Stimulated activated CD4-positive, alpha-beta T cell treated with anti-CD3 and anti-CD28 coated beads, Interleukin-1b, Interleukin-23, amount 100 ng/mL, for 48 hours (primary cell): Measurements from ENCODE around the gene VBP1.
"Not testable (repeated sequence)": the region's sequence is repeated elsewhere in the genome, so short reads cannot be mapped to it uniquely, and the experiment has no call there.

ENCODE experiments used
- DNase-seq: peaks from one replicate; pipeline ENCODE4 v3.0.0-alpha.2; 2020

Gene VBP1, protein sequence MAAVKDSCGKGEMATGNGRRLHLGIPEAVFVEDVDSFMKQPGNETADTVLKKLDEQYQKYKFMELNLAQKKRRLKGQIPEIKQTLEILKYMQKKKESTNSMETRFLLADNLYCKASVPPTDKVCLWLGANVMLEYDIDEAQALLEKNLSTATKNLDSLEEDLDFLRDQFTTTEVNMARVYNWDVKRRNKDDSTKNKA

DNA sequence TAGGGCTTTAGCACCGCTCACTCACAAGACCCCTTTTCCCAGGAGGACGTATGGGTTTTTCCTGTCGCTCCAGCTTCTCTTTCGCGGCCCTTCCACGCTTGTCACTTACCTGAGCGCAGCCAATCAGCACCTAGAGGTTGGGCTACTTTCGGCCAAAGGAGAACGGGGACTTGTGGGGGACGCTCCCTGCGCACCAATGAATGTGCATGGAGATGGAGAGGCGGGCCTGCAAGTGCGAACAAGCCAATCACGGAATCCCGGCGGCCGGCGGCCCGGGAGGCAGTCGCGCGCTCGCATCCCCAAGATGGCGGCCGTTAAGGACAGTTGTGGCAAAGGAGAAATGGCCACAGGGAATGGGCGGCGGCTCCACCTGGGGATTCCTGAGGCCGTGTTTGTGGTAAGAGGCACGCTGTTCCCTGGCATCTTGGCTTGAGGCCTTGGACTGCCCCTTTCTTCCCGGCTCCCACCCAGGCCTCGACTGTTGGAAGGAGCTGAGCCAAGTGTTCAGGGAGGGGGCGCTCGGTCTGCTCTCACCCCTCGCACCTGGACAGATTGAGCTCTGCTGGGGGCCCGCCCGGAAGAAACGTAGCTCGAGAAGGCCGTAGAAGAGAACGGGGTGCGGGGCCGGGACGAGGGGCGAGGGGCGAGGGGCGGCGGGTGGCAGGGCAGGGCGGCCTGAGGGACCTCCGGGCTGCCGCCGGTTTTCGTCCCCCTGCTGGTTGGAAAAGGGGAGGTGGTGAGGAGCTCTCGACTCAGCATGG lies at the start of gene VBP1:
TSS of gene VBP1 (plus strand) at position 282 of the 761 bp plus-strand sequence. CDS start at position 305, 23 bp downstream.
- peak; percentile 89 for DNase-seq

DNA sequence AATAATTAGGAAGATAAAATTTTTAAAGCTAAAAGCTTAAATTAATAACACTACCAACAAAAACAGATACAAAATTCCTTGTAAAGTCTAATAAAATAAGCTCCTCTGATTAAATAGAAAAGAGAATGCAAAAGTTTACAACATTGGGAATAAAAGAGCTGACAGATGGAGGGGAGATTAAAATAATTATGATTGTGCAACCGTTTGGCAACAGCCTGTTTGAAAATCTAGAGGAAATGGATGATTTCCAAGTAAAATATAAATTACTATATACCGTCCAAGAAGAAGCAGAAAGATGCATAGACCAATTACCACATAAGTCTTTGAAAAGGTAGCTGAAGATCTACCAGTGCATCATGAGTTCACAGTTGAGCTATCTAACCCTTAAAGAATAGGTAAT lies 46.4 kb upstream of the VBP1 start:
- DNase-seq: no peak

DNA sequence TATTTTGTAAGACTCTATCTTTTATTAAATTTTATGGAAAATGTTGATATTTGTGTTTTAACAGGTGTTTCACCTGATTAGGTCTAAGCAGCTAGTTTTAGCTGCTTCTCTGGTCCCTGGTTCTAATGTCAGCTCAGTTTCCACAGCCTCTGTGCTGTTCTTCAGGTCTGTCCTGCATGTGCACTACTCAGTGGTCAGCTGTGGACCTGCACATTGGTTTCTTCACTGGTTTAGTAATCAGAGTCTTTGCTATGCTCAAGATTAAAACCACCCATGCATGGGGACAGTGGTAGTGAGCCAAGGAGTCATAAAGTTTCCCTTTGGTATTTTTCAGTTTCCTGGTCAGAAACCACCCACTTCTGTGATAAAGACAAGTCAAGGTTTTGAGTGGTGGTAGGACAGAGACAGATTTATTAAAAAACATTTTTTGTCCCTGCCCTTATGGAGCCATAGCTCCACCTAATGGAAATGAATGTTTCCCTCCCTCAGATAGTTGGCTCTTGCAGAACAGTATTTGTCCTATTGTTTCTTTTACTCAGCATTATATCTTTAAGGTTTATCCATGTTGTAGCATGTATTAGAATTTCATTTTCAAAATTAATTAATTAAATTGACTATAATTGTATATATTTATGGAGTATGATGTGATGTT lies 36.8 kb upstream of the VBP1 start:
- DNase-seq: no peak

DNA sequence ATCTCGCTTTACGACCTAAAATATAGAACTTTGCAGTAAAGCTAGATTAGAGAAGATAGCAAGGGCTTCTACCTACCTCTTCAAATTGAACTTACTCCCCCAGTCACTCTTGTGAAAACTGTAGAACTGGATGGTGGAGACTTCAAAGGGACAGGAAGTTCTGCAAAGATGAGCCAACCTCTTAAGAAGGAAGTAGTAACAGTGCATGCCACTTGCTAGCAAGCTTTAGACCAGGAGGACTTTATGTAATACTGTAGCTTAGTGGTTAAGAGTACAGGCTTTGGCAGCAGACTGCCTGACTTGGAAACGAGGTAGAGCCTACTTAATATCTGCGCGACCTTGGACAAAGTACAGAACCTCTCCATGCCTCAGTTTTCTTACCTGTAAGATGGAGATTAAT lies 27.5 kb upstream of the VBP1 start:
- DNase-seq: no peak

DNA sequence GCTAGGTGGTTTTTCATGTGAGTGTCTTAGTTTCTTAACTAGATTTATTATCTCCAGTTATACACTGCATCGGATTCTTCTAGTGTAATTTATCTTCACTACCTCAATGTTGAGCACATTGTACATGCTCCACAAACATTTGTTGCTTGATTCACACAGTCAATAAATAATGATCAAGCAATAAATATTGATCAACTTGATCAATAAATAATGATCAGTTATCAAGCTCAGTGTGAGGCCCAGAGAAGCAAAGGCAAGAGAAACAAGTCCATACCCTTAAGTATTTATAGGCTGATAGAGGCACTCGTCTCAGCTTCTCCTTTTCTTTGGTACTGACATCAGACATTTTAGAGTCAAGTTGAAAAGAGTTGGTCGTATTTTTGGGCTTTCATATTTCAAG lies 5.1 kb upstream of the VBP1 start:
- no peak for DNase-seq

DNA sequence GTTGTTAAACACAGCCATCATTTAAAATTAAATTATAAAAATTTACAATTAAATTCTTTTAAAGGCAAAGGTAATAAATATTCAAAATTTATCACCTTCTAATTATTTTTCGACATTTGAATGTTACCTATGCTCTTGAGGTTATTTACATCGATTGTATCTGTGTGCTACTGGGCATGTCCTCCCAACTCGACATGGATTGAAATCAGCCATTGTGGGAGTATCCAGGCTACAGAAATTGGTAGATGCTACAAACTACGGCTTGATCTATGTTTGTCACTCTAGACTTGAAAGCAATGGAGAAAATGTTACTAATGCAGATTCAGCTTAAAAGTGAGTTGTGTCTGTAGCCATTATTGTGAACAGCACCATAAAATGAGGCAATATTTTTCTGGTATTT lies 2.5 kb upstream of the VBP1 start:
- DNase-seq: no peak

DNA sequence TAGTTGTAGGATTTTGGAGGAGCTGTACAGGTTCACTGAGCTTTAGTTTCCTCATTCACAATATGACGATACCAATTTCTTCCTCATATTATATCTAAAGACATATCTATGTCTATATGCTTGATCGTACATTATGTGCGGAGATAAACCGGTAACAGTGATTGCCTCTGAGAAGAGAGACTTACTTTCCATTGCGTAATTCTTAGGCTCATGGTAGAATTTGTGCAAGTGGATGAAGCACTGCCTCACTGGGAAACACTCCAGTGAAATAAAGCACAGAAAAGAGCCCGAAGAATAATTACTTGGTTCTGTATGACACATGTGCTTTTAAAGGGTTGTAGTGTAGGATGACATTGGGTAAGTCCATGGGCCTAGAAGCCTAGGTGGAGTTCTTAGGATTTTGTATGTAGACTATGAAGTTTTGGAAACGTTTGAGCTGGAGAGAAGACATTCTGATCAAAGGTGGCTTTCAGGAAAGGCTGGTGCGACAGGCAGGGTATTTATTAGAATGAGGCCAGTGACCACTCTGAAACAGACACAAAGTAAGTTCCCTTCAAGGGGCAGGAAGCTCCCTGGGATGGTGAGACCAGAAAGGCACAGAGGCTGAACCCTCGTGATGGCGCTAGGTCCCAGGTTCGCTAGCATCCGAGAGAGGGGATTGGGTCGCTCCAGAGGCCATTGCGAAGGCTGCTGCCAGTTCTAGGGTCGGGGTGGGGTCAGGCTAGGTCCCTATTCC lies 649 bp upstream of the VBP1 start:
- no peak for DNase-seq

DNA sequence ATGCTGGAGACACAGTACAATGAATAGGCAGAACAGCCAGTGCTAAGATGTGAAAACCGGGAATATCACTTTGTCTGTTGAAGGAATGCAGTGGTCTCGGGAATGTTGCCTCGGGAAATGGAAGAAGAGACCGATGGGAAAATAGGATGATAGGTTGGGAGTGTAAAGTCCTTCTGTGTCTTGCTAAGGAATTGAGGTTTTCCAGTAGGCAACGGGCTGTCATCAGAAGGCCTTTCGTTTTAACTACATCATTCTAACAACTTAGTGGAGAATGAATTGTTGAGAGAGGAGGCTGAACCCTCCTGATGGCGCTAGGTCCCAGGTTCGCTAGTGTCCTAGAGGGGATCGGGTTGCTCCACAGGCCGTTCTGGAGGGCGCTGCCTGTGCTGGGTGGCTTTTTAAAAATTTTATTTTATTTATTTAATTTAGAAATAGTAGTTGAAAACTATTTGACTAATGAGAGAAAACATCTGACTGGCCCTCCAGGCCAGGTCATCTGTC lies 730 bp downstream of the VBP1 start:
- DNase-seq: no peak

DNA sequence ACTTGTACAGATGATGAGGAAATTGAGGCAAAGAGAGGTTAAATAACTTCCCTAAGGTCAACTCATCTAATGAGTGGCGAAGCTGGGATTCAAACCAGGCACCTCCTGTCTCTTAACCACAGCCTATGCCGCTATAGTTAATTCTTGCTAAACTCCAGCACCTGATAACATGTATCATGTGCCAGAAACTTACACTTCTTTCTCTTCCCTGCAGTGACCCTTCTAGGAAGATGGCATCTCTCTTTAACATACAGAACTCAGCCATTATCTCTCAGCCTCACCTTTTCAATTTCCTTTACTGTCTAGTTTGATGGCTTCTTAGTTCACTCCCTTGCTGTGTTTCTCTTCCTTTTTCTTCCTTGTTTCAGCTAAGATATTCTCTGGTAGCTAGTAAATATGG lies 2.5 kb downstream of the VBP1 start:
- DNase-seq: no peak

DNA sequence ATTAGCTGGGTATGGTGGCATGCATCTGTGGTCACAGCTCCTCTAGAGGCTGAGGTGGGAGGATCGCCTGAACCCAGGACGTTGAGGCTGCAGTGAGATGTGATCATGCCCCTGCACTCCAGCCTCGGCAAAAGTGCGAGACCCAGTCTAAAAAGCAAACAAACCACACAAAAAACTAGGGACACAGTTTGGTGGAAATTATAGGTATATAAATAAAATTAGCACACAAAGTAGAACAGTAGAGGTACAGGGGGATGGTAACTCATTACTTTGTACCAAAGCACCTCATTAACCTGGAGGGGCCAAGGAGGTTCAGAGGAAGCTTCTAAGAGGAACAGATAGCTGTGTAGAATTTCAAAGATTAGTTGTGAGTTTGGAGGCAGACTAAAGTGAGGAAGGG lies 5.1 kb downstream of the VBP1 start:
- no peak for DNase-seq

DNA sequence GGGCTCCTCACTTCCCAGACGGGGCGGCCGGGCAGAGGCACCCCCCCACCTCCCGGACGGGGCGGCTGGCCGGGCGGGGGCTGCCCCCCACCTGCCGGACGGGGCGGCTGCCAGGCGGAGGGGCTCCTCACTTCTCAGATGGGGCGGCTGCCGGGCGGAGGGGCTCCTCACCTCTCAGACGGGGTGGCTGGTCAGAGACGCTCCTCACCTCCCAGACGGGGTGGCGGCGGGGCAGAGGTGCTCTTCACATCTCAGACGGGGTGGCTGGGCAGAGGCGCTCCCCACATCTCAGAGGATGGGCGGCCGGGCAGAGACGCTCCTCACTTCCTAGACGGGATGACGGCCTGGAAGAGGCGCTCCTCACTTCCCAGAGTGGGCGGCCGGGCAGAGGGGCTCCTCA lies 7.5 kb downstream of the VBP1 start:
- DNase-seq: not testable (repeated sequence)

DNA sequence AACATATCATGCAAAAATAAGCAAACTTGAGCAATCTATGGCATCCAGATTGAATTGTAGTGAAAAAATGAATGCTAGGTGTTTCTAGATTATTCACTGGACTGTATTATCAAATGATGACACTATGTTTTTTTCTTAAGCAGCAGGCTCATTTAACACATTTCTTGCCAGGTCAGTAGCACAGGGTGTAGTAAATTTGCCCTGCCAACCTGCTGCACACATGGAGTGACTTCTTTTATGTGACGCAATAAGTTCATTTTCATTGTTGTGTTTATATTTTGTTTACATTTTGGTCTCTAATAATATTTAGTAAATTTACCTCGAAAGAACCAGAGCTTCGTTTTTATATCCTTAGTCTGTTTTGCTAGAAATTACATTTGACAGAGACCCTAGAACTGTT lies 9.5 kb downstream of the VBP1 start:
- DNase-seq: no peak

DNA sequence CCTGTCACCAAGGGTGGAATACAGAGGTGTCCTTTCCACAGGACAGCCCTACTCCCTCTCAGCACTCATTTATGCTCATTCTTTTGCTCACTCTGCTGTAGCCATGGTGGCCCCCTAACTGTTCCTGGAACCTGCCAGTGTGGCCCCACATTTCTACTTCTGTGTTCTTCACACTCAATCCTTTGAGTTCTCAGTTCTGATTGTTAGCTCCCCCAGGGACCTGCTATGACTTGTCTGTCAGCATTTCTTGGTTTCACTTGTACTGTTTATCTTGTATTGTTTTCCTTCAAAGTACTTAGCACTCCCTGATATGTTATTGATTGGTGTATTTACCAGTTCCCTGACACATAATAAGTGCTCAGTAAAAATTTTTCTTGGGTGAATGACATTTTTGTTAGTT lies 14.9 kb downstream of the VBP1 start:
- no peak for DNase-seq

DNA sequence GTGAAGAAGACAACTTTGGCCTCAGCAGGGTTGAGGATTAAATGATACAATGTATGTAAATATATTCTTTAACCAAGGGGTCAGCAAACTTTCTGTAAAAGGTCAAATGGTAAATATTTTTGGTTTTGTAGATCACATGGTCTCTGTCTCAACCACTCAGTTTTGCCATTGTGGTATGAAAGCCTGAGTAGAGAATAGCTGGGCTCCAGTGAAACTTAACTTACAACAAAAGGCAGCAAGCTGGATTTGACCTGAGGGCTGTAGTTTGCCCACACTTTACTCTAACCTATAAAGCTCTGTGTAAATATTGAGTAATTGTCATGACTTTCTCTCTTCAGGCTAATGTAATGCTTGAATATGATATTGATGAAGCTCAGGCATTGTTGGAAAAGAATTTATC lies 19.6 kb downstream of the VBP1 start:
- DNase-seq: no peak

DNA sequence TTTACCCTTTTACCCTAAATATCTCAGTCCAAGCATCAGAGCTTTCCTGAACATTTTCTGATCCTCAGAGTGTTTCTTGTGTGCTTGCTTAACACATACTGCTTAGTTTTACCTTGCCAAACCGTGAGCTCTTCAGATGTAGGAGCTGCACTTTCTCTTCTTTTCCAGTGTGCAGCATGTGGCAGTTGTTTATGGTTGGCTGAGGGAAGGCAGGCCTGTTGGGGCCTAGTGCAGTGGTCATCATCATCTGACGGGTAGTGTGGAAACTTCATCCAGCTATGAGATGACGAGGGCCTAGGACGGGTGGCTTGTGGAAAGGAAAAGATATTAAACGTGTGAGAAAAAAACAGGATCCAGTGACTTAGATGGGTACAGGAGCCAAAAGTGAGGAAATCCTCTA lies 21.5 kb downstream of the VBP1 start:
- no peak for DNase-seq

DNA sequence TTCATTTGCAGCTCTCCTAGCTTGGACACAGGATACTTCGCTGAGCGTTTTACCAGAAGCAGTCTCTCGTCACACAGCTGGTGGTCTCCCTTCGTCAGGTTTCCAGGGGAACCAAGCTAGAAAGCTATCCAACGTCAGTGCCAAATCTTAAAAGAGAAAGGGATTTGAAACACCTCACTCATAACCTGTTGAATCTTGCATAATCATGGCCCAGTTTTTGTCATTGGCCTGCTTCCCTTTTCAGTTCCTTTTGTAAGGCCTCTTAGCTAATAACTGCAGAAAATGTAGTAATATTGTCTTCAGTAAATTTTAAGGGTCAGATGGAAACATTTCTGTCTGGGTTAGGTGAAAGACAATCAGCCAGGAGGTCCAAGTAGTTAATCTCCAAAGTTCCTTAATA lies 26.0 kb downstream of the VBP1 start:
- DNase-seq: no peak

DNA sequence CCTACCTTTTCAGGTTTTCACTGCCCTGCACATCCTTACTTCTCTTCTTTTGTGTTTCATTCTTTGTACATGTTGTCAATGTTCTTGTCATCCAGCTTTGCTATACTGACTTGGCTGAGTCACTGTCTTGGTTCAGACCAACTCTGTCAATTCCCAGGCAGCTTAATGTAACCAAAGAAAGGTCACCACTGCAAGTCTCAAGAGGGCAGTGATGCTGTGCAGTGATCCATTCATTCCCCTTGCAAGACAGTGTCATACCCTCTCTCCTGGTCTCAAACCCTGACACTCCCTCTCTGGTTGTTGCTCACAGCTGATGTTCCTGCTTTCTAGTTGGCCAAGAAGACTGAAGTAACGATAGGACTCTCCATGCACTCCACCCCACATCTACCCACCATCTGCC lies 30.5 kb downstream of the VBP1 start:
- DNase-seq: no peak

DNA sequence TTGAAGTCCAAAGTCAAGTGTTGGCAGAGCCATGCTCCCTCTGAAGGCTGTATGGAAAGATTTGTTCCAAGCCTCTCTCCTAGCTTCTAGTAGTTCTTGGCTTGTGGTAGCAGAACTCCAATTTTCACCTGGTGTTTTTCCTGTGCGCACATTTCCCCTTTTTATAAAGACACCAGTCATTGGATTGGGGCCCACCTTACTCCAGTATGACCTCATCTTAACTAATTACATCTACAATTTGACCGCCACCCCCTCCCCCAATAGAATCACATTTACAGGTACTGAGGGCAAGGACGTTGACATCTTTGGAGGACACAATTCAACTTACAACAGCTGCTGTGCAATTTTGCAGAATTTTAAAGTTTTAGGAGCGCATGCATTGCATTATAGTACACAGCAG lies 31.2 kb downstream of the VBP1 start:
- DNase-seq: no peak

DNA sequence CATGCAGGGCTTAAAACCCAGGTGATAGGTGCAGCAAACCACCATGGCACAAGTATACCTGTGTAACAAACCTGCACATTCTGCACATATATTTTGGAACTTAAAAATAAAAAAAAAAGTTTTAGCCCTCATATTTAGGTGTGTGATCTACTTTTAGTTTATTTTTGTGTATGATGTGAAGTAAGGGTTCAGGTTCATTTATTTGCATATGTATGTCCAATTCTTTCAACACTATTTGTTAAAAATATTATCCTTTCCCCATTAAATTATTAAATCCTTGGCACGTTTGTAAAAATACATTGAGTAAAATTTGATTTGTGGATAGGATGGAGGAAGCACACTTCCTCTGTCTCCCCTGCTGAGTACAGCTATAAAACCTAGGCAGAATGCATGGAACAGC lies 35.1 kb downstream of the VBP1 start:
- DNase-seq: no peak

DNA sequence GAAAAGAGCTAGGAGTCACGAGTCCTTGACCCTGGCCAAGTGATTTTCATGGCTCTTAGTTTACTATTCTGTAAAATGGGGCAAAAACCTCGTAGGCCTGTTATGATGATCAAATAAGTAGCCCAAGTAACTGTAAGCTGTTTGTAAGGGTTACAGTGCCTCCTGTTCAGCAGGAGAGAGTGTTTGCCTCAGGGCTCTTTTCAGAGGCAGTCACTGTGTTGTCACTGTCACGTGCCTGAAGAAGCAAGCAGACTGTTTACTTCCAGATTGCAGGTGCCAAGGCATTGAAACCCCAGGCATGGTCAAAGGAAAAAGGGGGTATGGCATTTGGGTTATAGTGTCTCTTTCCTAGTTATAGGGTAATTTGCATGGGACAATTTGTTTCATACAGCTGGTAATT lies 43.5 kb downstream of the VBP1 start:
- no peak for DNase-seq

DNA sequence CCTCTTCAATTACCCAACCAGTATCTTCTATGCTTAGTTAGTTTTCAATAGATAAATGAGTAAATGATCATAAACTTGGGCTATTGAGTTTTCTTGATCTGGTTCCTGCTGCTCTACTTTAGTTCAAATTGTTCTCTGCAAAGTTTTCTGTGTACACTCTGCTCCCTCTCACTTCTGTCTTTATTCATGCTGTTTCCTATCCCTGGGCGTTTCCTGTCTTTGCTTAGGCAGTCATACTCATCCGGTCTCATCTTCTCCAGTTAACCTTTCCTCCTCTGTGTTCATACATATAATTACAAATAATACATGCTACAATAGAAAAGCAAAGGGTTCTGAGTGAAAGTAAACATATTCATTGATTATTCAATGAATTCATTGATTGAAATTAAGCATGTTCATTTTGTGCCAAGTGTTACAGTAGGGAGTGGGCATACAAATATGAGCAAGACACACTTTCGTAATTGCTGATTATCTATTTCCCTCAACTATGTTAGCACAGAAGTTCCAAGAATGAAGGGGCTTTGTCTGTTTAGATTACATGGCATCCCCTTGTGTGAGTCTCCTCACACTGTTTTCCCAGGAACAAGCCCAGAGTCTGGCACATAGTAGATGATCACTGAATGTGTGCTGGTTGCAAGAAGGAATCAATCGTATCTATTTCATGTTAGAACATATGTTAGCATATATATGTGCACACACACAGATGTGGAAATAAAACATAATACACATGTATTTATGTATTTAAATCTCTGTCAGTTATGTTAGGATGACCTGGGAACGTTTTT lies 46.9 kb downstream of the VBP1 start:
- DNase-seq: no peak

DNA sequence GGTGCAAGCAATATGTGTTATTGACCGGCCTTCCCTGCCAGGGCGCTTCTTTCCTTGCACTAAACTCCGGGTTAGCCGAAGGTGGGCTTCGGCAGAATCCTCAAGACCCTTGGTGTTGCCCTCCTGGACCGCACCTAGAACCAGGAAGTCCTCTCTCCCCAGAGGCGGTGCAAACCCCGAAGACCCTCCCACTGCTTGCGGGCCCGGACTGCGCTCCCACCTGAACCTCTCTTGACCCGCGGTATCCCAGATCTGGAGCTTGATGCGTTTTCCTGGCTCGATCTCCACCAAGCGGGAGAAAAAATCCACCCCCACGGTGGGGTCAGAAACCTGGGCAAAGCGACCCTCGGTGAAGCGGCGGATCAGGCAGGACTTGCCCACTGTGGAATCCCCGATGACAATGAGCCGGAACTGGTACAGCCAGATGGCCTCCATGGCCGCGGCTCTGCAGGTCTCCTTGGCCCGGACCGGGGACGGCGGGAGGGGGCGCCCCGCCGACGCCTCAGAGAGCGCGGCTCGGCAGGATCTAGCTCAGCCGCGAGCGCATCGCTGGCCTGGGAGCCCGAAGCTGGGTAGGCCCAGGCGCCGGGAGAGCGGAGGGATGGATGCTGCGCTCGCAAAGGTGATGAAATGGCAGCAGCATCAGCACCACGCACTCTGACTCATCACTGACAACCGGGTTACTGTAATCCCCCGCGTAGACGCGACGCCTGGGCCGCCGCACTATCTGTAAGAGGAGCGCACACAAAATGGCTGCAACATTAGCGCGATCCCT lies 47.8 kb downstream of the VBP1 start, which contains the start of gene RAB39B:
TSS of gene RAB39B (minus strand) at position 638 of the 775 bp plus-strand sequence. CDS start at position 435, 203 bp downstream.
- DNase-seq: peak; percentile 82
